ENCODE data around the gene ZFR2. TPM values are rescaled to one million over a fixed set of nuclear protein-coding genes. Genes with fewer than 3 reads are reported as not detected.

The ZFR2 gene
- total RNA-seq, 1 donor from 2014 or later = not detected

DNA sequence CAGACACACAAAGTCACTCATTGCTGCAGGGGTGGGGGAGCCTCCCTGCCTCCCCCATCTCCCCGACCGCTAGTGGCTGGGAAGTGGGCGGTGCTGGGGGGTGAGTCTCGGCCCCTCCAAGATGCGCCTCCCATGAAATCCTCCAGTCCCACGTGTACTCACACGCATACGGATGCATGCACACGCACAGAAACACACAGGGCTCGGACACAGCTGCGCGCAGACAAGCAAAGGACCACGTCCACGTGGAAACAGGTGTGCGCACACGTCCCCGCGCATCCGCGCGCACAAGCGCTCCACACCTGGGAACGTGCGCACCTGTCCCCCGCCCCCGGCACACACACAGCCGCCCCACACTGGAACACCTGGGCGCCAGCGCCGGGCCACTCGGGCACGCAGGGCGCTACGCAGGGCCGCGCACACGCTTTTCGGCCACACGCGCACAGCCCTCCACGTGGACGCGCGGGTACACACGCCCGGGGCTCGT, 83.3 kb downstream of the ZFR2 start:
- no peak for DNase-seq (ENCODE audit: low read depth)
- peak overlapping the region; percentile 31 for H3K4me3 ChIP-seq (ENCODE audit: low read depth, low read length)
- TF ChIP-seq, protein P1, sequence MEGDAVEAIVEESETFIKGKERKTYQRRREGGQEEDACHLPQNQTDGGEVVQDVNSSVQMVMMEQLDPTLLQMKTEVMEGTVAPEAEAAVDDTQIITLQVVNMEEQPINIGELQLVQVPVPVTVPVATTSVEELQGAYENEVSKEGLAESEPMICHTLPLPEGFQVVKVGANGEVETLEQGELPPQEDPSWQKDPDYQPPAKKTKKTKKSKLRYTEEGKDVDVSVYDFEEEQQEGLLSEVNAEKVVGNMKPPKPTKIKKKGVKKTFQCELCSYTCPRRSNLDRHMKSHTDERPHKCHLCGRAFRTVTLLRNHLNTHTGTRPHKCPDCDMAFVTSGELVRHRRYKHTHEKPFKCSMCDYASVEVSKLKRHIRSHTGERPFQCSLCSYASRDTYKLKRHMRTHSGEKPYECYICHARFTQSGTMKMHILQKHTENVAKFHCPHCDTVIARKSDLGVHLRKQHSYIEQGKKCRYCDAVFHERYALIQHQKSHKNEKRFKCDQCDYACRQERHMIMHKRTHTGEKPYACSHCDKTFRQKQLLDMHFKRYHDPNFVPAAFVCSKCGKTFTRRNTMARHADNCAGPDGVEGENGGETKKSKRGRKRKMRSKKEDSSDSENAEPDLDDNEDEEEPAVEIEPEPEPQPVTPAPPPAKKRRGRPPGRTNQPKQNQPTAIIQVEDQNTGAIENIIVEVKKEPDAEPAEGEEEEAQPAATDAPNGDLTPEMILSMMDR (conservative IDR thresholded peaks at IDR 0.05; ENCODE audit: low read depth, low read length) = no peak

DNA sequence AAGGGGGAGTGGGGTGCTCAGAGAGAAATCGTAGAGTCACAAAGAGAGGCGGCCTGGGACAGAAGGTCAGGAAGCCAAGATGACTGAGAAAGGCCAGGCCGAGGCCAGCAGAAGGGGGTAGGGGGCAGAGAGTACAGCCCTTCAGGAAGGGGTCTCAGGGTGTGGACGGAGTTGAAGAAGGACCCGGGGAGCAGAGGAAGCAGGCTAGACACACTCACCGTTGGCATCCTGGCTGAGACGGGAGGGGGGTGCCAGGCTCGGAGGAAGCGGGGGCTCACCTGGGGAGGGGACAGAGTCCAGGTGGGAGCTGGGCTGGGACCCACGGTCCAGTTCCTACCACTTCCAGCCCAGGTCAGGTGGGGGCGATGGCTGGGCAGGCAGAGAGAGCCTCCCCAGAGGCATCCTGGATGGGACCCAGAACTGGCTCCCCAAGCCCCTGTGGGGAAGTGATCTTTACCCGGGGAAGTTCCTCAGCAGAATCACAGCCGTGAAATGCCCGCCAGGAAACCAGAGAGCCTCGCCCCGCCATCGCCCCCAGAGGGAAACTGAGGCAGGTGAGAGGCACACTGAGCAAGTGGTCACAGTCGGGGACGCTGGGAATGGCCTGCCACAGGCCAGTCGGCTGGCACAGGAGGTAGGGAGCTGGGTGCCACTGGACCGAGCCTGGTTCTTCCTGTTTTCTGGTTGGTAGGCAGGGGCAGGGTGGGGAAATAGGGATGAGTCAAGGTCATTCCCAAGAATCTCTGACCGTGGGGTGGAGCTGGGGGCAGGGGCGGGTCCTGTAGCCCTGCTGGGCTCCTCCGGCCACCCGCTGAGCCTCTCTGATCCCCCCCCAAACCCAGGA, 84.0 kb downstream of the ZFR2 start:
- no peak for DNase-seq (ENCODE audit: low read depth)
- H3K4me3 ChIP-seq (ENCODE audit: low read depth, low read length) = peak overlapping the region; percentile 14
- TF ChIP-seq, protein P1 (conservative IDR thresholded peaks at IDR 0.05; ENCODE audit: low read depth, low read length) = no peak

DNA sequence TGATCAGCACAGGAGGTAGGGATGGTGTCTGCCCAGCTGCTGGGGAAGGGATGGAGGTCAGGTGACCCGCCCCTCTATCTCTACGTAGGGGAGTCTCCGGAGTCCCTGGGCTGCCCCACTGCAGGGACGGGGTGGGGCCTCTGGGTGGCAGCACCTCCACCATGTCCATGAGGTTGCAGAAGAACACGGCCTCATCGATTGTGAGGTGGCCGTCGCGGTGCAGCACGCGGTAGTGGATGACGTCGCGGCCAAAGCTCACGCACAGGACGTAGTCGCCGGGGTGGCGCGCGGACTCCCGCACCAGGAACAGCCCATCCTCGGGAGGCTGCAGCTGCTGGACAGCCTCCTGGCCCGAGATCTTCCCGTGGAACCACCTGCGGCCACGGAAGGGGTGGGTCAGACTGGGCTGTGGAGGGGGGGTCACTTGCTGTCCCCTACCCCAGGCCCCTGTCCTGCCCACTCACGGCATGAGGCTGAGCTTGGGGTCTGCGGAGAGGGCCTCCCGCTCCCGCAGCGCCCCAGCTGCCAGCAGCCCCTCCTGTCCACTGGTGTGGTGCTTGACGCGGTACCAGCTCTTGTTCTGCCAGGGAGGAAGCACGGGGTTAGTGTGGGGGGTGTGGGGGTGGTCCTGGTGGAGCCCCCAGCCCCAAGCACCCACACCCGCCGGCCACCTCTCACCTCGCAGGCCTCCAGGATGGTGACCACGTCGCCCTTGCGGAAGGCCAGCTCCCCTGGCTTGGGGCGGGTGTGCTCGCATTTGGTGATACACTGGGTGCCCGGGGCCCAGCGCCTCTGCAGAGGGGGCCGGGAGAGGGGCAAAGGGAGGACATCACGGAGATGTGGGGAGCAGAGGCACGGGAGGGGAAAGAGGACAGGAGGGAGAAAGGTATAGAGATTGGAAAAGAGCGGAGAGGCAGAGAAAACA, 84.9 kb downstream of the ZFR2 start:
- H3K4me3 ChIP-seq (ENCODE audit: low read depth, low read length) = no peak overlapping the region
- TF ChIP-seq, protein P1 (conservative IDR thresholded peaks at IDR 0.05; ENCODE audit: low read depth, low read length) = no peak
- DNase-seq (ENCODE audit: low read depth) = no peak

DNA sequence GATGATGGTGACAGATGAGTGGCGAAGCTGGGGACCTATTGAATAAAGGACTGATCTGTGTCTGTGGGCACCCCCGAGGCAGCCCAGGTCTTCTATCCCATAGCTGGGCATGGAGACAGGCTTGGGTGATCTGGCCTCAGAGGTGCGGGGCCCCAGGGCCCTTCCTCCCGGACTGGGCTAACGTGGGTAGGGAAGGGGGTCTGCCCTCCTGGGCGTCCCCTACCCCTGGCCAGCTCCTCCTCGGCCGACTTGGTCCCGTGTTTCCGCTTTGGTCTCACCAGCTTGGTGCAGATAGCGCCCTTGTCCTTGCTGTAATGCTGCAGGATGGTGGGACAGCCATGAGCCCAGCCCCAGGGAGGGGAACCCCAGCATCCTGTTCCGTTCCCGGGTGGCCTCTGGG, 85.9 kb downstream of the ZFR2 start:
- TF ChIP-seq, protein P1 (conservative IDR thresholded peaks at IDR 0.05; ENCODE audit: low read depth, low read length) = no peak
- no peak for DNase-seq (ENCODE audit: low read depth)
- no peak overlapping the region for H3K4me3 ChIP-seq (ENCODE audit: low read depth, low read length)

DNA sequence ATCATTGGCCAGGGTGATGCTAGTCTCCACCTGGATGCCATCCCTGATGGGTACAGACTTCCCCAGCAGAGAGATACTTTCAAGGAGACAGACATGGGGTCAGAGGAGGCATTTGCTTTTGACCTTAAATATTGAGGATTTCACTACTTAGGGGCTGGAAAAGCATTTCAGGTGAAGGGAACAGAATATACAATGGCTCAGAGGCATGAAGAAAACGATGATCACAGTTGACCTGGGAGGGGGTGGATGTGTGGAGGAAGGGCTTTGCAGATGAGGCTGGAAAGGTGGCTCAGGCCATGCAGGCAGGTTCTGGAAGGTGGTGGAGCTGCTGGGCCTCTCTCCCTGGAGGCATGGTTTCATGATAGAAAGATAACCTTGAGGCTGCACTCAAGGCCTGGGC, 86.5 kb downstream of the ZFR2 start:
- no peak overlapping the region for H3K4me3 ChIP-seq (ENCODE audit: low read depth, low read length)
- TF ChIP-seq, protein P1 (conservative IDR thresholded peaks at IDR 0.05; ENCODE audit: low read depth, low read length) = no peak

DNA sequence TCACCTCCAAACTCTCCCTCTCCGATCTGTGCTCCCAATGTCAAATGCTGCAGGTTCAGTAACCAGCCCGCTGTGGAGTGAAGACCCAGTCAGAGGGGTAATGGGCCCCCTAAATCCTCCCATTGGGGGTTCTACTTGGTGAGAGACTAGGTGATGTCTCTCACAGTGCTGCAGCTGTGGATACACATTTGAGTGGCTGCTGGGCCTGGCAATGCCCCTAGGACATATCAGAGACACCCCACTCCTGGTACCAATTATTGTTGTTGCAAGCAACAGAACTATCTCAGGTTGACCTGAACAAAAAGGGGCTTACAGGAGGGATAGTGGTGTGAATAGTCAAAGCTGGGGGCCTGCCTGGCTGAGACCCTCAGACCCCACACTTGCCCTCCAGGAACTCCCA, 87.2 kb downstream of the ZFR2 start:
- no peak for DNase-seq (ENCODE audit: low read depth)
- H3K4me3 ChIP-seq (ENCODE audit: low read depth, low read length) = no peak overlapping the region
- TF ChIP-seq, protein P1 (conservative IDR thresholded peaks at IDR 0.05; ENCODE audit: low read depth, low read length) = no peak

More for the DNA sequence above, 86.5 kb downstream of the ZFR2 start:
- DNase-seq (ENCODE audit: low read depth) = no peak
